Kasumi-1 (cell line): Measurements from ENCODE around the gene NSMCE3.
"Not testable (repeated sequence)": the region's sequence is repeated elsewhere in the genome, so short reads cannot be mapped to it uniquely, and the experiment has no call there.

ENCODE experiments used
- DNase-seq, 2 experiments: peaks; one replicate each; lab custom pipeline; 2025; lab: John Stamatoyannopoulos, UW

The NSMCE3 gene

GRCh38 chr15:29270169-29270955 is 740 bp upstream of the NSMCE3 start:
- peak; percentile 52 to 67 for DNase-seq

- DNase-seq = peak; percentile 52 to 57
These were observed 727 bp downstream of the NSMCE3 start for GRCh38 chr15:29268706-29269484.

- no peak for DNase-seq
These were observed 3.5 kb downstream of the NSMCE3 start for GRCh38 chr15:29266052-29266582.

GRCh38 chr15:29263289-29263688 is 6.3 kb downstream of the NSMCE3 start:
- DNase-seq = no peak

GRCh38 chr15:29262738-29263137 is 6.9 kb downstream of the NSMCE3 start:
- no peak for DNase-seq

GRCh38 chr15:29260896-29261295 is 8.7 kb downstream of the NSMCE3 start:
- DNase-seq = no peak

GRCh38 chr15:29259233-29259632 is 10.4 kb downstream of the NSMCE3 start:
- DNase-seq = no peak

GRCh38 chr15:29252234-29252633 is 17.4 kb downstream of the NSMCE3 start:
- no peak for DNase-seq

GRCh38 chr15:29244544-29244943 is 25.1 kb downstream of the NSMCE3 start:
- DNase-seq = no peak

- DNase-seq = no peak
These were observed 25.5 kb downstream of the NSMCE3 start for GRCh38 chr15:29244123-29244522.

GRCh38 chr15:29242456-29243242 is 27.0 kb downstream of the NSMCE3 start:
- no peak for DNase-seq

GRCh38 chr15:29241207-29241606 is 28.4 kb downstream of the NSMCE3 start:
- DNase-seq = no peak

- no peak for DNase-seq
These were observed 30.2 kb downstream of the NSMCE3 start for GRCh38 chr15:29239395-29239794.

GRCh38 chr15:29233566-29233965 is 36.1 kb downstream of the NSMCE3 start:
- DNase-seq = no peak

- DNase-seq = no peak
These were observed 43.0 kb downstream of the NSMCE3 start for GRCh38 chr15:29226436-29227208.

GRCh38 chr15:29225534-29226234 is 43.9 kb downstream of the NSMCE3 start:
- no peak for DNase-seq

GRCh38 chr15:29224987-29225363 is 44.6 kb downstream of the NSMCE3 start:
- DNase-seq = not testable (repeated sequence)

- not testable (repeated sequence) for DNase-seq
These were observed 45.2 kb downstream of the NSMCE3 start for GRCh38 chr15:29224235-29224986.

GRCh38 chr15:29223640-29224039 is 46.0 kb downstream of the NSMCE3 start:
- DNase-seq = no peak
